ENCODE results near the gene CEMIP.

CEMIP gene

DNA sequence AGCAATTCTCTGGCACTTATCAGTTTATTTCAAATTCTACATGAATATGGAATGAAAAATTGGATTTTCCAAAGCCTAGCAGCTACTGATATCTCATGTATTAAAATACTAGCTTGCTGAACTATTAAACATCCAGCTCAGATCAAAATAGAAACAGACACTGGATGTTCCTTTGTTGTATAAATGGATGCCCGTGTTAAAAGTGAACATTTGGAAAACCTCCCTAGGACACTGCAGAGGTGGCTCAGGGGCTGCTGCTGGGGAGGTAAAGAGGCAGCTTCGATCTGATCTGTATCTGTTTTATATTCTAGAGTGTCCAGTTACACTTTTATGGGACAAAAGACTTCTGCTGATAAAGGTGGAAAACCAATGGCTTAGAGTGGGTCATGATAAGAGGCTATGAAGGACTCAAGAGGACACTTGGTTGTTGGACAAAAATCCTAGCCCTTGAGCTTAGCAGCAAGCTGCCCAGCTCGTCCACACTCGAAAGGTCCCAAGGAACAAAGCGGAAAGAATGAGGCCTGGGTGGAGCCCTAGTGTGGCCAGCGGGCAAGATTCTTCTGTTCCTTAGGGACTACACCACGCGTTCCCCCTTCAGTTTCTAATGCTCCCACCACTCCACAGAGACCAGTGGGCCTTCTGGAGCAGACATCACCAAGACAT, 200.5 kb downstream of the CEMIP start:
- no peak for DNase-seq (ENCODE audit: low spot score)

DNA sequence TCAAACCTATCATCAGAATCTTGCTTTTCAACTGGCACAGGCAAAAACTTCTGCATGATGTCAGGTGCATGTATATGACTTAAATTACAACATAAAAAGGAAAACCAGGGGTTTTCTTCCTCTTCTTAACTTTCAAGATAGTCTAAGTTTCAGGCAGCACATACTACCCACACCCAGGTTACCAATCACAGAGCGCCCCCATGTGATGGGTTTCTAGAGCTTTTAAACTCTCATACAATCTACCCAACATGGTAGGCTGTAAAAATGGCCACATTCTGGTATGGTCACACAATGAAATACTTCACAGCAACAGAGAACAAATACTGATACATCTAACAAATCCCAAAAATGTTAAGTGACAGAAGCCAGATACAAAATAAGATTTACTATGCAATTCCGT, 203.0 kb downstream of the CEMIP start:
- DNase-seq (ENCODE audit: low spot score): no peak

DNA sequence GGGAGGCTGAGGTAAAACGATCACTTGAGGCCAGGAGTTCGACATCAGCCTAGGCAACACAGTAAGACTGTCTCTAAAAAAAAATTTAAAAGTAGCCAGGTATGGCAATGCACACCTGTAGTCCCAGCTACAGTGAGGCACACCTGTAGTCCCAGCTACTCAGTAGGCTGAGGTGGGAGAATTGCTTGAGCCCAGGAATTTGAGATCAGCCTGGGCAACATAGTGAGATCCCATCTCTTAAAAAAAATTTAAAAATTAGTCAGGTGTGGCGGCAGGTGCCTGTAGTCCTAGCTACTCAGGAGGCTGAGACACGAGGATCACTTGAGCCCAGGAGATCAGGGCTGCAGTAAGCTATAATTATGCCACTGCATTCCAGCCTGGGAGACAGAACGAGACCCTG, 203.7 kb downstream of the CEMIP start:
- no peak for DNase-seq (ENCODE audit: low spot score)

DNA sequence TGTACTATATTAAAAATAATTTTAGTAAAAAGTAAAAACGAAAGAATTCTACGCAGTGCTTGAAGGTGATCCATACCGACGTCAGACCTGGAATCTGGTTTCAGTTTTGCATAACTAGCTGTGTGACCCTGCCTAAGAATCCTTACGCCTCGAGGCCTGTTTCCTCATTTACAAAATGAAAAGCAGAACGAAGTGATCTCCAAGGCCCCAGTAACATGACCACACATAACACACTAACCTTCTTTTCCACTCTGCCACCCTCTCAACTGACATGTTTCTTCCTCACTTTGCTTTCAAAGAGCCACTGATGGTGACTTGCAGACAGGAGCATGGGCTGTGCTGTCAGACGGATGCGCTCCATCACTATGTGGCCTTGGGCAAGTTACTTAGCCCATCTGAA, 205.7 kb downstream of the CEMIP start:
- DNase-seq (ENCODE audit: low spot score): peak; percentile 67

DNA sequence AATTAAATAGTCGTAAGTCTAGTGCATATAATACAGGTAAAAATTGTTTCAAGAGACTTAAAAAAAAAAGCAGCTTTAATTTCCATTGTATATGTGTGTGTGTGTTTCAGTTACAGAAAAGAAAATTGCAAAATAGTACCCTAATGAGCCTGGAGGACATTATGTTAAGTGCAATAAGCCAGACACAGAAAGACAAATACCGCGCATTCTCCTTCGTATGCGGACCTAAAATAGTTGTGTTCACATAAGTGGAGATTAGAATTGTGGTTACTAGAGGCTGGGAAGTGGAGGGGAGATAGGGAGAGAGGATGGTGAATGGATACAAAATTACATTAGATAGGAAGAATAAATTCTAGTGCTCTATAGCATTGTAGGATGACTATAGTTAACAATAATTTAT, 206.8 kb downstream of the CEMIP start:
- DNase-seq (ENCODE audit: low spot score): no peak

DNA sequence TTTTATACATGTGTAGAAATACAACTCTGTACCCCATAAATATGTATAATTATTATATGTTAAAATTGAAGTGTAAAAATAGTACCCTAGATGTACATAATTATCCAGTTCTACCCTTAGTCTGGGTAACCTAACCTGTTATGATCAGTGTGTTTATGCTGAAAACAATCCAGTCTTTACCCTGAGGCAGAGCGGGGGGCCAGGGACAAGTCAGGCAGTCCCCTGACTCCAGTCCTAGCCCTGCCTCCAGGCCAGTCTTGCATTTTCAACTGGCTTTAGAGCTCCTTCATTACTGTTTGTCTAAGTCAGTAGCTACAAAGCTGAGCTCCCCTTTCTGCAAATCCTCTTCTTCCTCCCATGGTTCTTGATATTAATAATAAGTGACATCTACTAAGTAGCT, 207.3 kb downstream of the CEMIP start:
- no peak for DNase-seq (ENCODE audit: low spot score)

DNA sequence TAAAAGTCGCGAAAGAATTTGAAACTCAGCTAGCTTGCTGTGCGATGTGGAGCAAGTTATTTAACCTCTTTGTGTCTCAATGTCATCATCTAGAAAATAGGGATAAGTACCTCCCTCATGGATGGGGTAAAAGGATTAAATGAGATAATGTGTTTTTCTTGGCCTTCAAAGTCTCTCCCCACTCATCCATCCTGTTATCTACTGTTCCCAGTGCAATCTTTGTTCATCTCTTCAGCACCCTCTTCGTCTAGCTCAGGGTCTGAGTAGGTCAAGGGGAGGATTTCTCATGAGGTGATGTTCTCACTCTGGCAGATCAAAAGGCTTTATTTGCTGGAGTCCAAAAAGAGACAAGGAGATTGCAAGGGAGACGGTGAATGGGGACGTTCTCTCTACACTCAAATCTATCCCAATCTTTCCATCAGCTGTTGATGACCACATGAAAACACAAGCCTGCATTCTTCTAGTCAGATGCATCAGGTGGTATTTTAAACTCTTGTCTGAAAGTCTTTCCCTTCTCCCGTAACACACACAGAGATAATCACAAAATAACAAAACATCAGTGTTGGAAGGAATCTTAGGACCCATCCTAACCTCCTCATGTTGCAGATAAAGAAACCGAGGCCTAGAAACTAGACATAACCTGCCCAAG, 209.1 kb downstream of the CEMIP start:
- DNase-seq (ENCODE audit: low spot score): no peak

DNA sequence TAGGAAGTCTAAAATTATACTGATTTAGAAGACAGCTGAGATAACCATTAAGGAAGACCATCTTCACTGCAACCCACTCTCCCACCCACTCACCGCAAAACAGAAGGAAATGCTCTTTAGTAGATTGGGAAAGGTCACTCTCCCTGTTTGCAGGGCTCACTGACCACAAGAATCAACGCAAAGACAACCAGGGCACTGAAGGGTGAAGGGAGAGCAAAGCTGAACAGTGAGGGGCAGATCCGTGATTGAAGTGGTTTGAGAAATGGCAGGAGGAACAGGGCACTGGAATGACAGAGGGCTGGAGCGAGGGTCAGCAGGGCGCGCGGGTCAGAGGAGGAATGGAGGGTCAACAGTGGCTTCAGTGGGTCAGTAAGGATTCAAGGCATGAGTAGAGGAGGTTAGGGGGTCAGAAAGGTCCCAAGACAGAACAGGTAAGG, 209.9 kb downstream of the CEMIP start:
- peak; percentile 30 for DNase-seq (ENCODE audit: low spot score)

DNA sequence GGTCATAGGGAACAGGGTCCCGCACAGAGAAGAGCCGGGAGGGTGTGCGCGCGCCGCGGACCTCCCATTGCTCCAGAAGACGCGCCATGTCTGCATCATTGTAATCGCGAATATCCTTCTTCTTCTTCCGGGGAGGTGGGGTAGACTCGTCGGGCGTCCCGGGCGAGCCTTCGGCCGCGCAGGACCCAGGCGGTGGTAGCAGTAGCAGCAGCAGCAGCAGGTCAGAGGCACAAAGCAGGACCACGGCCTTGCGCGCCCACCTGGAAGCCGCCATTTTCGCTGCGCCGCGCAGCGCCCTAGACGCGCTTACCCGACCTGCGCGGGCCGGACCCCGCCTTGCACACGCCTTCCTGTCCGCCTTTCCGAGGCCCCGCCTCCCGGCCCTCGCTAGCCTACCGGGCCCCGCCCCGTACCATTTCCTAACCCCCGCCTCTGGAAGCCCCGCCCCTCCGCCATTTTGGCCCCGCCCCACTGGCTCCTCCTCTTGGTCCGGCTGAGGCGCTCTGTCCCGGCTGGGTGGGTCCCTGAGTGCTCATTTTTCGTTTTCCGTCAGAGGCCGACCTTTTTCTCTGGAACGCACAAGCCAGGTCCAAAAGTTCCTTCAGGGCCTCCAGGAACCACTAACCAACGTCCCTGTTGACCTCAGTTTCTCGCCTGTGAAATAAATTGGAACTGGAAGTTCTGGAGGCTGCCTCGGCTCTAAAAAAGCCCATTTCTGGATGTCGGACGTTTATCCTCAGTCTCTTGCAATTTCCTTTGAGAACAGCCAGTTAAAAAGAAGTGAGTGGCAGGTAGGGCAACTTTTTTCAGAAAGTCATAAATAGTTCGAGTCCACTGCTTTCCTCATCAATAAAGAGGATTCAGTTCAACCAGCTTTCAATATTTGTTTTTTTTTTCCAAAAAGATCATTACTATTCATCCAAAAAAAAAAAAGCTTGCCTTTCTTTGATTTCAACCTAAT, 210.6 kb downstream of the CEMIP start, which contains the start of gene MESD:
Gene MESD (minus strand): TSS at position 302 of the 961 bp plus-strand sequence. CDS start 28 bp downstream, at position 274.
- peak; percentile 96 for DNase-seq (ENCODE audit: low spot score)

DNA sequence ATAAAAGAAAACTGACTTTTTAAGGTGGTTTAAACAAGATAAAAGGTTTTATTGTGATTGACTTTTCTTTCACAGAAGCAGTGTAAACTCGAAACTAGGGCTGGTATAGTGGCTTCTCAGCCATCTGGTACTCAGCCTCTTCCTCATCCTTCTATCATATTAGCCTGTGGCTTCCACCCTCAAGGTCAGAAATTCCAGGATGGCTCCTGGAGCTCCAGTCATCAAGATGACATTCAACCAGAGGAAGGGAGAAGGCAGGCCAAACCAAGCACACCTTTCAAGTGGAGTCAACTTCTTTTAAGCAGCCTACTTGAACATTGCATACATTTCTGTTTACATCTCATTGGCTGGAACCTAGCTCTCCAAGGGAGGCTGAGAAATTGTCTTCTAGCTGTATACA, 211.8 kb downstream of the CEMIP start:
- DNase-seq (ENCODE audit: low spot score): peak; percentile 50

DNA sequence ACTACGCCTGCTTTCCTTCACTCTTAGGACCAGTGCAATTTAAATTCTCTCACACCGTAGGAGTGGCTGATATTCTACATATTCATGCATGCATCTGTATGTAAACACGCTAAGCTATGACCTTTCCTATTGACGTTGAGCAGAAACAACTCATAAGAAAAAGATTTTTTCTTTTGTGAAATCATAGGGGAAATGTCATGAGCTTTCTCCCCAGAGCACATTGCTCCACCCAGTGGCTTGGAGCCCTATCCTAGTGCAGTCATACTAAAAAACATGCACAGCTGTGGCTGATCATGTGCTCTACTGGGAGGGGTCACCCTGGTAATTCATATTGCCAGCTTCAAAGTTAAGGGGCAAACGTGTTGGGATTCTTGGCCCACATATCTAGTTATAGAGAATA, 212.3 kb downstream of the CEMIP start:
- DNase-seq (ENCODE audit: low spot score): peak; percentile 91

DNA sequence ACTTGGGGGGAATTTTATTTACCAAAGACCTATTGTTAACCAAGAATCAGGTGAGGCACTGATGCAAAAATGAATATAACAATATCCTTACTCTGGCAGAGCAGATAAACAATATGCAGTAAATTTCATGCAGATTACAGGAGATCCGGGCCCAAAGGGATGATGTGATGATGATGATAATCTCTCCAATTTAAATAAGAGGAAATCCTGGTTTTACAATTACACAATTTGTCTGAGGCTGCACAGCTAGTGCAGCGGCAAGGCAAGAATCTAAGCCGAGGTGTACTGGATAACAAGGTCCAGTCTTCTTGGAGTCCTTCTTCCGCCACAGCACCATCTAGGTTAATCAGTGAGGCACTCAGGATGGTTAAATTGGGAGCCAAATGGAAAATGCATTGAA, 212.8 kb downstream of the CEMIP start:
- DNase-seq (ENCODE audit: low spot score): no peak

DNA sequence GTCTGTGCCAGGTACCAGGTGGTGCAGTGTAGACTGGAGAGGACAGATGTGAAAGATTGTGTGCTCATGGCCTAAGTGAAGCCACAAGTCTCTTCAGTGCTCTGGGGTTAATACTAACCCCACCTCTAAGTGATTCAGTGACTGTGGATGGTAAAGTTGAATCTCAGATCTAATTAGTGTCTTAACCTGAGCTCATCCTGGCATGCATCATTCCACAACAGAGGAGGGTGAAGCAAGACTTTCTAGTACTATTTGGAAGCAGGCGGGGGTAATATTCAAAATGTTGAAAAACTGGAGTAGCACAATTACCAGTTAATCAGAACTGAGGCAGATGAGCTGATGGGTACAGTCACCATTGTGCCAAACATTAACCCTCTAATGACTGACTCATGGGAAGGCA, 213.3 kb downstream of the CEMIP start:
- no peak for DNase-seq (ENCODE audit: low spot score)

DNA sequence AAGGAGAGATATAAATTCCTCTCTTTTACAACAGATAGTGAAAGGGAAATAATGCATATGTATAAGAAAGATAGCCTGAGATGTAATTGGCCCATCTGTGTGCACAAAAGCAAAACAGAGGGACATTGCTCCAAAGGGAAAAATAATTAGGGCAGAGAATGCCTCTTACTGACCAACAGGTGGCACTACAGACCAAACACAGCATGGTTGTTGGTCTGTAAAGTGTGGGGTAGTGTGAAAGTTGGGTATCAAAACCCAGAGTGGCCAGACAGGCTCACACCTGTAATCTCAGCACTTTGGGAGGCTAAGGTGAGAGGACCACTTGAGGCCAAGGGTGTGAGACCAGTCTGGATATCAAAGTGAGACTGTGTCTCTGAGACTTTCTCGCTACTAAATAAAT, 217.1 kb downstream of the CEMIP start:
- DNase-seq (ENCODE audit: low spot score): peak; percentile 36

DNA sequence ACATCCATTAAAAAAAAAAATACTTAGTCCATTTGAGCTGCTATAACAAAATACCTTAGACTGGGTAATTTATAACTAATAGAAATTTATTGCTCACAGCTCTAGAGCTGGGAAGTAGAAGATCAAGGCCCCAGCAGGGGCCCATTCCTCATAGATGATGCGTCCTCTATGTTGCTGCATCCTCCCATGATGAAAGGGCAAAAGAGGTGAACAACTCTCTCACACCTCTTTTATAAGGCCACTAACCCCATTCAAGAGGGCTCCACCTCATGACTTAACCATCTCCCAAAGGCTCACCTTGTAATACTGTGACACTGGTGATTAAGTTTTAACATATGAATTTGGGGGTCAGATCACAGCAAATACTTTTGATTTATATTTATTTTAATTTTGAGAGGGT, 218.5 kb downstream of the CEMIP start:
- DNase-seq (ENCODE audit: low spot score): no peak

DNA sequence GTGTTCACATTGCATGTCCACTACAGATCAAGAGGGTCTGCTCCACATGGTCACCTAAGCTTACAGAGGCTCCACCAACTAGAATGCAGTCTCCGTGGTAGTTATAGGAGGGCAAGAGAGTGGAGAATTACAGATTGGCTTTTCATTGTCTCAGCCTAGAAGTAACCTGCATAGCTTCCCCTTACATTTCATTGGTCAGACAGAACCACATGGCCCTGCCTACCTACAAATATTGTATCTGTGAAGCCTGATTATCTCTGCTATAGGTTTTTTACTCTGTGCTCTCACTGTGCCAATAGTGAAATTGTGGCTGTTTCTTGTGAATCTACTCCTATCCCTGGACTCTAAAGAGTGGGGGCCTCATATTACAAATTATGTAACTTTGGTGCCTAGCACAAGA, 219.1 kb downstream of the CEMIP start:
- no peak for DNase-seq (ENCODE audit: low spot score)

DNA sequence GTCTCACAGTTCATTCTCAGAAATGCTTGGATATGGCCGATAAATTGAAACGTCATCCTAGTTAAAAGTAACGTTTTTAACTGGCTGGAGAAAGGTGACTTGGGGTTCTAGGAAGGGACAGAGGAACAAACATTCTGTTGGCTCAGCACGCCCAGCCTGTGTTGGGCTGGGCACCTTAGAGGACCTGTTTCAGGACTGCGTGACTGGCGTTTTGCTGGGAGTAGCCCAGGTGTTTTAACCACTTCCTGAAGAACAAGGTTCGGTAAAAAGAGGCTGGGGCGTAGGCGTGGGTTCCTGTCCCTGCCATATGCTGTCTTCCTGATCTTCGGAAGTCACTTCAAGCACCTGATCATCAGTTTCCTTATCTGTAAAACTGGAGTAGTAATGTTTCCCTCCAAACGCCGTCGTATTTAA, 220.5 kb downstream of the CEMIP start:
- DNase-seq (ENCODE audit: low spot score): no peak

DNA sequence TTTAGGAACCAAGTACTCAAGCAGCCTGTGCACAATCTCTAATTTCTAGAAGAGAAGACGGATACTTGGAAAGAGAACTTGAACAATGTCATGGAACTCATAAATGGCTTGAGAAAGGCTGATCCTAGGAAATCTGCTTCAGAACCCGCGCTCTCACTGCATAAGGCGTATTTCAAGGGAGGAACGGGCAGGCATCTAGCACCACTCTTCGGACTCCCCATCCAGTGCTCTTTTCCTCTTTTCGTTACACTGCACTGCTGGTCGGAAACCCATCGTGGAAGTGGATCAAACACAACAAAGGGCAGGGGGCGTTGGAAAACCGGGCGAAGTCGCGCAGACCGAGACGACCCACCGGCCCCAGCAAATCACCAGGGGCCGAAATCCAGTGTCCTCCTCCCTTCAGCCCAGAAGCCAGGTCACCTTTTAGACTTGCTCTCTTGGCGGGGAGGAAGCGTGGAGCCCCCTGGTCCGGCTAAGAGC, 221.0 kb downstream of the CEMIP start:
- DNase-seq (ENCODE audit: low spot score): no peak

DNA sequence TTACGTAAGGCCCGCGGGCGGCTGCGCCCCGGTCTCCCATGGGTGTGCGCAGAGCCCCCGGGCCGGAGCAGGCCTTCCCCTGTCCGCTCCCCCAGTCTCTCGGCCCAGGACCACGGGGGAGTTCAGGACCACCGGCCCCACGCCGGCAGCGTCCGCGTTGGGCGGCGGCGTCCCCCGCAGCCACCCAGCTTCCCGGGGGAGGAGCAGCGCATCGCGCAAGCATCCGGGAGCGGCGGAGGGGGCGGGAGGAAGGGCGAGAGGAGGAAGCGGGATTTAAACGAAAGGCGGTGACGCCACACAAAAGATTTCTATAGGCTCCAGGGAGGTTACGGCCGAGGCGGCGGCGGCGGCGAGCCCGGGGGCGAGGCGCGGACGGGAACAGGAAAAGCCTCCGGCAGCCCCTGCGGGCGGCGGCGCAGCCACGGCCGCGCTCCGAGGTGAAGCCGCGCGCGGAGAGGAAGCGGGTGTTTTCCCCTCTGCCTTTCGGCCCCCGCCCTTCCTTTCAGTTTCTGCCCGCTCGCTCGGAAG, 221.5 kb downstream of the CEMIP start, which contains the start of gene TLNRD1:
Gene TLNRD1 (plus strand): TSS at position 300 of the 528 bp plus-strand sequence. CDS start 1,349 bp downstream, outside the sequence.
- DNase-seq (ENCODE audit: low spot score): peak; percentile 83
